ENCODE data around the gene POU4F1. TPM values are rescaled to one million over a fixed set of nuclear protein-coding genes. Genes with fewer than 3 reads are reported as not detected.
A peak's percentile ranks its signal among the peaks of the same experiment; 100 is the strongest.

Gene POU4F1
- total RNA-seq, 4 donors from 2014 or later = 0.13 to 0.16 TPM; not detected in 2

- Histone ChIP-seq H3K36me3 (no peaks in the 10 kb centered on the region), H3K4me1 (peaks cover 28% of the 10 kb centered on the region), H3K27ac (no peak overlapping the region), H3K27me3 (peaks cover 98% of the 10 kb centered on the region), H3K4me3 (no peak overlapping the region), H3K9me3 (no peaks in the 10 kb centered on the region)
- no peak for TF ChIP-seq CTCF (IDR thresholded peaks at IDR 0.05)
- TF ChIP-seq POLR2A (IDR thresholded peaks at IDR 0.05) = no peak
- no peak for TF ChIP-seq POLR2AphosphoS5 (IDR thresholded peaks at IDR 0.05)
- no peak for TF ChIP-seq EP300 (IDR thresholded peaks at IDR 0.05)
- WGBS = 13% methylated on average over 50 of the region's 50 CpGs
- no peak for DNase-seq (ENCODE audit: low spot score in 2 of 2)
These were observed 6.4 kb downstream of the POU4F1 start for GRCh38 chr13:78596736-78597601.

GRCh38 chr13:78596399-78596735 is 7.0 kb downstream of the POU4F1 start:
- Histone ChIP-seq H3K27ac (no peak overlapping the region), H3K36me3 (no peaks in the 10 kb centered on the region), H3K27me3 (peaks cover 100% of the 10 kb centered on the region), H3K9me3 (no peaks in the 10 kb centered on the region), H3K4me1 (peaks cover 24% of the 10 kb centered on the region), H3K4me3 (peak overlapping the region; percentile 24)
- DNase-seq (ENCODE audit: low spot score in 2 of 2) = no peak
- WGBS = 2% methylated on average over 21 of the region's 22 CpGs
- no peak for TF ChIP-seq POLR2A (IDR thresholded peaks at IDR 0.05)
- TF ChIP-seq EP300 (IDR thresholded peaks at IDR 0.05) = no peak

GRCh38 chr13:78595495-78596398 is 7.6 kb downstream of the POU4F1 start:
- WGBS = 10% methylated on average over 34 of the region's 65 CpGs
- Histone ChIP-seq H3K4me3 (peak overlapping the region; percentile 24), H3K27me3 (peaks cover 99% of the 10 kb centered on the region)

GRCh38 chr13:78594456-78594975 is 8.8 kb downstream of the POU4F1 start:
- no peak for TF ChIP-seq EP300 (IDR thresholded peaks at IDR 0.05)
- no peak for TF ChIP-seq POLR2AphosphoS5 (IDR thresholded peaks at IDR 0.05)
- no peak for TF ChIP-seq POLR2A (IDR thresholded peaks at IDR 0.05)
- TF ChIP-seq CTCF (IDR thresholded peaks at IDR 0.05) = no peak
- Histone ChIP-seq H3K4me1 (peaks cover 20% of the 10 kb centered on the region), H3K27ac (no peak overlapping the region), H3K9me3 (no peaks in the 10 kb centered on the region), H3K4me3 (no peak overlapping the region), H3K36me3 (no peaks in the 10 kb centered on the region), H3K27me3 (peaks cover 99% of the 10 kb centered on the region)
- no peak for DNase-seq (ENCODE audit: low spot score in 2 of 2)
- 15% methylated on average over 8 of the region's 8 CpGs for WGBS

More at GRCh38 chr13:78595495-78596398, 7.6 kb downstream of the POU4F1 start:
- Histone ChIP-seq H3K36me3 (no peaks in the 10 kb centered on the region), H3K27ac (no peak overlapping the region), H3K4me1 (peaks cover 20% of the 10 kb centered on the region), H3K9me3 (no peaks in the 10 kb centered on the region)
- no peak for DNase-seq (ENCODE audit: low spot score in 2 of 2)
- TF ChIP-seq EP300 (IDR thresholded peaks at IDR 0.05) (no peak), CTCF (IDR thresholded peaks at IDR 0.05) (no peak), POLR2AphosphoS5 (IDR thresholded peaks at IDR 0.05) (no peak), POLR2A (IDR thresholded peaks at IDR 0.05) (no peak)

GRCh38 chr13:78593652-78594455 is 9.5 kb downstream of the POU4F1 start:
- H3K36me3 ChIP-seq = no peaks in the 10 kb centered on the region
- H3K27ac ChIP-seq = no peak overlapping the region
- H3K4me3 ChIP-seq = no peak overlapping the region
- no peak for TF ChIP-seq POLR2A (IDR thresholded peaks at IDR 0.05)
- no peak for TF ChIP-seq POLR2AphosphoS5 (IDR thresholded peaks at IDR 0.05)
- no peak for TF ChIP-seq EP300 (IDR thresholded peaks at IDR 0.05)
- no peak for TF ChIP-seq CTCF (IDR thresholded peaks at IDR 0.05)
- no peak for DNase-seq (ENCODE audit: low spot score in 2 of 2)
- WGBS = 8% methylated on average over 29 of the region's 29 CpGs
- peaks cover 20% of the 10 kb centered on the region for H3K4me1 ChIP-seq
- no peaks in the 10 kb centered on the region for H3K9me3 ChIP-seq
- H3K27me3 ChIP-seq = peaks cover 99% of the 10 kb centered on the region
